Activated T-cell treated with anti-CD3 and anti-CD28 coated beads, Interleukin-2, amount 50 U/mL, for 72 hours (primary cell): ENCODE data around the gene DIP2C. TPM values are rescaled to one million over a fixed set of nuclear protein-coding genes. Genes with fewer than 3 reads are reported as not detected.
"Not testable (repeated sequence)": the region's sequence is repeated elsewhere in the genome, so short reads cannot be mapped to it uniquely, and the experiment has no call there.

Source experiments
- ATAC-seq, 2 donors: fragments of 150-1000 bp; cut with Tn5 transposase; replicated peaks in 1 of 2; 2 replicates each; pipeline ENCODE4 v1.10.0; 2021; ENCODE audit warnings: moderate library complexity in 2 of 2, mild to moderate bottlenecking in 1 of 2
- DNase-seq, 2 donors: peaks; one replicate each; pipeline ENCODE4 v3.0.0; 2021 to 2022; ENCODE audit warnings: mixed read lengths in 1 of 2
- H3K27ac Mint-ChIP-seq: one replicate; pipeline ENCODE4 v1.8.0; 2022; ENCODE audit warnings: mild to moderate bottlenecking, moderate library complexity, mixed read lengths
- H3K27me3 Mint-ChIP-seq: one replicate; pipeline ENCODE4 v1.8.0; 2022; ENCODE audit warnings: low read depth, mixed read lengths
- H3K36me3 Mint-ChIP-seq, 2 donors: one replicate each; pipeline ENCODE4 v1.8.0; 2022; ENCODE audit warnings: mixed read lengths in 2 of 2, mild to moderate bottlenecking in 1 of 2; ENCODE audit not compliant: insufficient read depth in 2 of 2
- H3K4me1 Mint-ChIP-seq: one replicate; pipeline ENCODE4 v1.8.0; 2022; ENCODE audit warnings: low read depth, mixed read lengths
- H3K4me3 Mint-ChIP-seq, 2 donors: one replicate each; pipeline ENCODE4 v1.8.0; 2022; ENCODE audit warnings: mild to moderate bottlenecking in 2 of 2, mixed read lengths in 2 of 2, moderate library complexity in 2 of 2
- H3K9me3 Mint-ChIP-seq, 2 donors: one replicate each; pipeline ENCODE4 v1.8.0; 2022; ENCODE audit warnings: mixed read lengths in 2 of 2
- total RNA-seq, 2 donors: library from RNA; stranded (reverse); gene quantifications; one replicate each; pipeline ENCODE4 v1.2.3, GENCODE V29; 2022

The DIP2C gene
- total RNA-seq, 2 donors from 2014 or later, result 0.70 to 1.6 TPM

- Mint-ChIP-seq H3K4me3 (peak overlapping the region; percentile 3 to 27), H3K27ac (no peak overlapping the region)
- no peak for DNase-seq
Measured at GRCh38 chr10:486666-487322, 202.7 kb downstream of the DIP2C start.

GRCh38 chr10:486206-486605 lies 203.3 kb downstream of the DIP2C start:
- DNase-seq (no peak), ATAC-seq (no peak)
- no peaks in the 10 kb centered on the region for H3K36me3 Mint-ChIP-seq
- H3K27me3 Mint-ChIP-seq, result no peaks in the 10 kb centered on the region
- H3K9me3 Mint-ChIP-seq, result no peaks in the 10 kb centered on the region
- H3K4me1 Mint-ChIP-seq, result peaks cover 7% of the 10 kb centered on the region
- H3K27ac Mint-ChIP-seq, result no peak overlapping the region
- H3K4me3 Mint-ChIP-seq, result peak overlapping the region in 1 of 2 donors; percentile 83

More at GRCh38 chr10:486666-487322, 202.7 kb downstream of the DIP2C start:
- Mint-ChIP-seq H3K27me3 (no peaks in the 10 kb centered on the region), H3K4me1 (peaks cover 7% of the 10 kb centered on the region), H3K9me3 (no peaks in the 10 kb centered on the region), H3K36me3 (no peaks in the 10 kb centered on the region)
- no peak for ATAC-seq

- DNase-seq (no peak), ATAC-seq (no peak)
- Mint-ChIP-seq H3K27me3 (no peaks in the 10 kb centered on the region), H3K4me3 (peak overlapping the region in 1 of 2 donors; percentile 83), H3K27ac (no peak overlapping the region), H3K4me1 (peaks cover 7% of the 10 kb centered on the region), H3K36me3 (no peaks in the 10 kb centered on the region), H3K9me3 (no peaks in the 10 kb centered on the region)
Measured at GRCh38 chr10:485776-486175, 203.7 kb downstream of the DIP2C start.

- Mint-ChIP-seq H3K27ac (peak overlapping the region; percentile 97), H3K36me3 (no peaks in the 10 kb centered on the region), H3K9me3 (no peaks in the 10 kb centered on the region), H3K27me3 (no peaks in the 10 kb centered on the region), H3K4me1 (peaks cover 7% of the 10 kb centered on the region), H3K4me3 (peak overlapping the region; percentile 77 to 83)
- peak; percentile 55 to 79 for ATAC-seq
- DNase-seq, result peak; percentile 10 to 44
Measured at GRCh38 chr10:484925-485661, 204.4 kb downstream of the DIP2C start.

- Mint-ChIP-seq H3K4me1 (peaks cover 7% of the 10 kb centered on the region), H3K4me3 (peak overlapping the region; percentile 77 to 83), H3K36me3 (no peaks in the 10 kb centered on the region), H3K27ac (peak overlapping the region; percentile 97), H3K9me3 (no peaks in the 10 kb centered on the region), H3K27me3 (no peaks in the 10 kb centered on the region)
- DNase-seq (peak; percentile 17 to 47), ATAC-seq (peak; percentile 61 to 76)
Measured at GRCh38 chr10:484441-484924, 205.0 kb downstream of the DIP2C start.

- Mint-ChIP-seq H3K36me3 (peaks cover 3 to 4% of the 10 kb centered on the region in 2 donors), H3K9me3 (peaks cover 0 to 3% of the 10 kb centered on the region in 2 donors), H3K27ac (no peak overlapping the region), H3K4me1 (peaks cover 7% of the 10 kb centered on the region), H3K27me3 (no peaks in the 10 kb centered on the region), H3K4me3 (peak overlapping the region in 1 of 2 donors; percentile 83)
- DNase-seq, result no peak
- no peak for ATAC-seq
Measured at GRCh38 chr10:483261-483660, 206.2 kb downstream of the DIP2C start.

GRCh38 chr10:482848-483247 lies 206.6 kb downstream of the DIP2C start:
- Mint-ChIP-seq H3K9me3 (peaks cover 0 to 3% of the 10 kb centered on the region in 2 donors), H3K4me1 (peaks cover 7% of the 10 kb centered on the region), H3K36me3 (peaks cover 3 to 4% of the 10 kb centered on the region in 2 donors), H3K4me3 (no peak overlapping the region), H3K27me3 (no peaks in the 10 kb centered on the region), H3K27ac (no peak overlapping the region)
- DNase-seq (no peak), ATAC-seq (no peak)

- H3K9me3 Mint-ChIP-seq, result peaks cover 3 to 7% of the 10 kb centered on the region in 2 donors
- peaks cover 7% of the 10 kb centered on the region for H3K4me1 Mint-ChIP-seq
- no peak for ATAC-seq
- H3K27ac Mint-ChIP-seq, result no peak overlapping the region
- peaks cover 6 to 8% of the 10 kb centered on the region in 2 donors for H3K36me3 Mint-ChIP-seq
- H3K27me3 Mint-ChIP-seq, result no peaks in the 10 kb centered on the region
- no peak overlapping the region for H3K4me3 Mint-ChIP-seq
- no peak for DNase-seq
Measured at GRCh38 chr10:482051-482501, 207.4 kb downstream of the DIP2C start.

GRCh38 chr10:481628-482027 lies 207.8 kb downstream of the DIP2C start:
- H3K4me1 Mint-ChIP-seq, result peaks cover 12% of the 10 kb centered on the region
- DNase-seq, result no peak
- H3K4me3 Mint-ChIP-seq, result no peak overlapping the region
- peaks cover 6 to 10% of the 10 kb centered on the region in 2 donors for H3K9me3 Mint-ChIP-seq
- peaks cover 9 to 11% of the 10 kb centered on the region in 2 donors for H3K36me3 Mint-ChIP-seq
- H3K27me3 Mint-ChIP-seq, result no peaks in the 10 kb centered on the region
- ATAC-seq, result no peak
- no peak overlapping the region for H3K27ac Mint-ChIP-seq

- ATAC-seq (no peak), DNase-seq (no peak)
- Mint-ChIP-seq H3K36me3 (peaks cover 9 to 11% of the 10 kb centered on the region in 2 donors), H3K4me1 (peaks cover 12% of the 10 kb centered on the region), H3K9me3 (peaks cover 6 to 10% of the 10 kb centered on the region in 2 donors), H3K27me3 (no peaks in the 10 kb centered on the region), H3K27ac (no peak overlapping the region), H3K4me3 (no peak overlapping the region)
Measured at GRCh38 chr10:480928-481552, 208.4 kb downstream of the DIP2C start.

GRCh38 chr10:480498-480927 lies 209.0 kb downstream of the DIP2C start:
- no peak for ATAC-seq
- peaks cover 10% of the 10 kb centered on the region for H3K4me1 Mint-ChIP-seq

GRCh38 chr10:479706-480497 lies 209.6 kb downstream of the DIP2C start:
- Mint-ChIP-seq H3K36me3 (peaks cover 9 to 11% of the 10 kb centered on the region in 2 donors), H3K27ac (peak overlapping the region; percentile 72), H3K9me3 (peaks cover 6 to 10% of the 10 kb centered on the region in 2 donors)
- not testable (repeated sequence) for ATAC-seq, H3K27me3 Mint-ChIP-seq, H3K4me3 Mint-ChIP-seq, H3K4me1 Mint-ChIP-seq, DNase-seq

More at GRCh38 chr10:480498-480927, 209.0 kb downstream of the DIP2C start:
- Mint-ChIP-seq H3K36me3 (peaks cover 9 to 11% of the 10 kb centered on the region in 2 donors), H3K27me3 (no peaks in the 10 kb centered on the region), H3K27ac (no peak overlapping the region), H3K9me3 (peaks cover 6 to 10% of the 10 kb centered on the region in 2 donors), H3K4me3 (no peak overlapping the region)
- DNase-seq, result no peak
